Measurements from ENCODE around the gene DACT2. TPM values are rescaled to one million over a fixed set of nuclear protein-coding genes. Genes with fewer than 3 reads are reported as not detected.

The DACT2 gene
- total and polyA plus RNA-seq, 2 of the 8 experiments (the other 6 are each of a cell fraction or from before 2014, with no cell fraction given), result 2.9 to 3.1 TPM

- TF ChIP-seq ATF2 (IDR thresholded peaks at IDR 0.05; ENCODE audit: low read length), result no peak
Observed at GRCh38 chr6:168361766-168362165, 42.2 kb upstream of the DACT2 start (continued).
